Right renal pelvis (tissue), 4 donors: ENCODE data around the gene TAPT1. TPM values are rescaled to one million over a fixed set of nuclear protein-coding genes. Genes with fewer than 3 reads are reported as not detected.

Experiments used
- DNase-seq, 4 donors: peaks; one replicate each; pipeline ENCODE4 v3.0.0-alpha.2; 2013; ENCODE audit warnings: low read depth in 4 of 4, low spot score in 3 of 4, missing footprints in 1 of 4
- polyA plus RNA-seq, 4 donors: library from polyadenylated mRNA; unstranded; fragments of 120-200 nt; gene quantifications; one replicate each; pipeline ENCODE4 v1.2.1, GENCODE V29; 2013; ENCODE audit not compliant: insufficient read length in 4 of 4

Gene TAPT1
- polyA plus RNA-seq, 4 donors: 33.7 to 42.6 (median 40.3) TPM

GRCh38 chr4:16250661-16251365, 24.5 kb upstream of the TAPT1 start:
- DNase-seq: no peak

GRCh38 chr4:16248605-16249004, 22.3 kb upstream of the TAPT1 start:
- no peak for DNase-seq

- no peak for DNase-seq
Measured at GRCh38 chr4:16245241-16245640, 19.0 kb upstream of the TAPT1 start.

- DNase-seq: no peak
Measured at GRCh38 chr4:16243285-16243684, 17.0 kb upstream of the TAPT1 start.

- no peak for DNase-seq
Measured at GRCh38 chr4:16240300-16240699, 14.0 kb upstream of the TAPT1 start.

GRCh38 chr4:16239086-16239485, 12.8 kb upstream of the TAPT1 start:
- DNase-seq: no peak

GRCh38 chr4:16238327-16238726, 12.1 kb upstream of the TAPT1 start:
- no peak for DNase-seq

- DNase-seq: no peak
Measured at GRCh38 chr4:16237715-16238114, 11.4 kb upstream of the TAPT1 start.

GRCh38 chr4:16236402-16237023, 10.2 kb upstream of the TAPT1 start:
- no peak for DNase-seq

GRCh38 chr4:16235209-16235608, 8.9 kb upstream of the TAPT1 start:
- DNase-seq: no peak

GRCh38 chr4:16233569-16234177, 7.4 kb upstream of the TAPT1 start:
- no peak for DNase-seq

GRCh38 chr4:16231570-16232245, 5.4 kb upstream of the TAPT1 start:
- DNase-seq: no peak

- DNase-seq: no peak
Measured at GRCh38 chr4:16230308-16230707, 4.0 kb upstream of the TAPT1 start.

- no peak for DNase-seq
Measured at GRCh38 chr4:16229604-16230003, 3.3 kb upstream of the TAPT1 start.

- peak in 1 of 4 donors; percentile 28 for DNase-seq
Measured at GRCh38 chr4:16227462-16227868, 1.2 kb upstream of the TAPT1 start.

- DNase-seq: peak in 1 of 4 donors; percentile 33
Measured at GRCh38 chr4:16226816-16227461, 668 bp upstream of the TAPT1 start.

GRCh38 chr4:16225167-16225862, 956 bp downstream of the TAPT1 start:
- DNase-seq: no peak

GRCh38 chr4:16224264-16225166, 1.8 kb downstream of the TAPT1 start:
- no peak for DNase-seq

GRCh38 chr4:16222957-16223527, 3.2 kb downstream of the TAPT1 start:
- DNase-seq: no peak
